GM21825 (cell line): ENCODE measurements around the gene PRKG1.

Experiments
- ATAC-seq: cut with Tn5 transposase; IDR thresholded peaks from one replicate; pipeline ENCODE4 v1.9.1; 2021; ENCODE audit warnings: mild to moderate bottlenecking, moderate library complexity; ENCODE audit not compliant: unreplicated experiment

PRKG1 gene

GRCh38 chr10:51215951-51216834 is 141.9 kb downstream of the PRKG1 start:
- no peak for ATAC-seq

- ATAC-seq = no peak
Observed at GRCh38 chr10:51217505-51217904, 143.2 kb downstream of the PRKG1 start.

GRCh38 chr10:51224671-51225161 is 150.4 kb downstream of the PRKG1 start:
- ATAC-seq = no peak

DNA sequence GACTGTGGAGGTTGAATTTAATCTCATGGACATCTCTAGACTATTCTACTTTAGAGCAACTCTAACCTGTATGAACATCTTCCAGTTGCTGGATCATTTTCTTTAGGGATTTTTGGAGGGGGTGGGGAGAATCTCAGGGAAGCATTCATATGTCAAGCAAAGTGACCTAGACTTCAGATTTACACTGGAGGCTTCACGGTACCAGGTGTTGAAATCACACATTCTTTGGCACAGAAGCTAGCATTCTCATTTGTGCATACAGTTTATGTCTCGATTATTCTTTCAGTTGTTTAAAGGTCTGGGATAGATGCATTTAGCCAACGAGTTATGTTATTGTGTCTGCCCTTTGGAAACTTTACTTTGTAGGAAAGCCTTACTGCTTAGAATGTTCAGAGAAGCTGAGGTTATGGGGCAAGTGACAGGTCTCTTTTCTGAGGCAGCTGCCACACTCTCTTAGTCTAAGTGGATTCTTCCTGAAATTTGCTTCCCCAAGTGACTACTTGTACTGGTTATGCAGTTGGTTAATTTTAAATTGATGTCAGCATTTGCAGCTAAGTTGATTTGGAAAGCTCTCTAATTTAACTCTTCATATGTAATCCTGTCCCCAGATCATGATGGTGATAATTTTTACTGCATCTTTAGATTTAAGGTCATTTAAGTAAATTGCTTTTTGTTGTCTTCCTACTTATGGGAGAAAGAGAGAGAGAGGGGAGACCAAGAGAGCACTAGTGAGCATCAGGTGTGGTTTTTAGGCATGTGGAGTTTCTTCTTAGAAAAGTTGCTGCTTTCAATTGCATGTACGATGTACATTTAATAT is 153.8 kb downstream of the PRKG1 start:
- no peak for ATAC-seq

DNA sequence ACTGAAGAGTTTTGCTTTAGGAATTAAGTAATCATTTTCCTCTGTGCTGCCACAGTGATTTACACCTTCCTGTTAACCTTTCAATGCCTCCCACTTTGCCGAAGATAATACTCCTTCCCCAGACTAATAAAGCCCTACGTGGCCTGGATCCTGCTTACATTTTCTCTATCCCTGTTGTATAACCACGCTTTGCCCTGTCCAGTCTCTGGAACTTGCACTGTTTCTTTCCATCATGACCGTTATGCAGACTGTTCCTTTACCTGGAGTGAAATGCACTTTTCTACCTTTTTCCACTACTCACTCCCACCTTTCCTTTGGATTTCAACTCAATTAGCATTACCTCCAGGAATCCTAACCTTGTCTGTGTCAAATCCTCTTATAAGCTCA is 154.4 kb downstream of the PRKG1 start:
- no peak for ATAC-seq

- ATAC-seq = no peak
Observed at GRCh38 chr10:51230887-51231585, 156.7 kb downstream of the PRKG1 start.

GRCh38 chr10:51231754-51232153 is 157.5 kb downstream of the PRKG1 start:
- ATAC-seq = no peak

- ATAC-seq = no peak
Observed at GRCh38 chr10:51233337-51234100, 159.2 kb downstream of the PRKG1 start.

DNA sequence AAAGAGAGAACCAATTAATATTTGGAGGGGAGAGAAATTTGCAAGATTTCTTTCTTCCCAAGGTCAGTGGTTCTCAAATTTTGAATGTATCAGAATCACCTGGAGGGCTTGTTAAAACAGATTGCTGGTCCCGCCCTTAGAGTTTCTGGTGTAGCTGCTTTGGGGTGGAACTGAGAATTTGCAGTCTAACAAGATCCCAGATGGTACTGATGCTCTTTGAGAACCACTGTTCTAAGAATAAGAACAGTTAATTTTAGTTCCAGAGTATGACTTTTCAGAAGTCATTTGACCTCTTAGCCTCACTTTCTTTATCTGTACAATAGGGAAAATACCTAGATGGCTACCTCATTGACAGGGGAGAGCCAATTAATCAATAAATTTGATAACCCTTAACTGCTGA is 161.6 kb downstream of the PRKG1 start:
- no peak for ATAC-seq

DNA sequence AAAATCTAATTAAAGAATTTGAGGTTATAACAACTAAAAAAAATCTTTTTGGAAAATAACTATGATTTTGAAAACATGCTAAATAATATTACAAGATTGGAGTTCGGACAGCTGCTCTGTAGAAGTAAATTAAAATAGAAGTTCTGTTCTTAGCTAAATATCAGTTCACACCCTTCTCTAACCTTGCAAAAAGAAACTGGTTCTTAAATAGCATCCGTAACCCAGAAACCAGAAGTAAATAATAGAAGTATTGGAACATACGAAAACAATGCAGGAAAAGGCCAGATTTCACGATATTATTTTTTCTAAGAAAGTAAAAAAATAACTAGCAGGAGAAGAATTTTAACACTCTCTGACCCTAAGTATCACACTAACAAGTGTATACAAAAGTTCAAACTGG is 164.7 kb downstream of the PRKG1 start:
- ATAC-seq = no peak

DNA sequence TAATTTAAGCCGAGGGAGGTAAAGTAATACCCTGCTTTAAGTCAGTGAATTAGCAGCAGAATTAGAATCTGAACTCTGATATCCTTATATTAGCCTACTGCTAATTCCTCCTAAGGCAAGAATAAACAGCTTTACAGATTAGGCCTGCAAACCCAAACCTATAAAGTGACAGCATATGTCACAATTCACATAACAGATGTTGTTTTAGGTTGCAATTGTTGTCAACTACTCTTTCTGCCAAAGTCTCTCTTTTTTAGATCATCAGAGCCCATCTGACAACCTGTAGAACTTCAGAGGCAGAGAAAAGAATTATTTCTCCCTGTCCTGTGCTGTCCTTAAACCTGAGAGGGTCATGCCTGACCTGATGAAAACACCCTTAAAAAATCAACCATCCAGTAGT is 167.2 kb downstream of the PRKG1 start:
- ATAC-seq = no peak

DNA sequence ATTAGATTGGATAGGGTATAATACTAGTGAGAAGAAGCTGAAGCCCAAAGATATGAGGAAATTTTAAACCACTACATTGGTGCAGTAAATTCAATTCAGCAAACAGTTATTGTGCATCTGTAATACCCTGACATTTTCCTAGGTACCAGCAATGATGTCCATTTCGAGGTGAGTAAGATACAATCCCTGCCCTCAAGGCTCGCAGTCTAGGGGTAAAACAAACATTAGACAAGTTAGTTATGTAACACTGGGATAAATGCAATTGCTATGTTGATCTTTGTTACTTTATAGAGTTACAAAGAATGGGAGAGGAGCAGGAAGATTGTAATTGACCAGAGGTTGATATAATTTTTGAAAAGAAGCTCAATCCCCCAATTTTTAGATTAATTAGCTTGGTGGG is 168.1 kb downstream of the PRKG1 start:
- ATAC-seq = no peak

DNA sequence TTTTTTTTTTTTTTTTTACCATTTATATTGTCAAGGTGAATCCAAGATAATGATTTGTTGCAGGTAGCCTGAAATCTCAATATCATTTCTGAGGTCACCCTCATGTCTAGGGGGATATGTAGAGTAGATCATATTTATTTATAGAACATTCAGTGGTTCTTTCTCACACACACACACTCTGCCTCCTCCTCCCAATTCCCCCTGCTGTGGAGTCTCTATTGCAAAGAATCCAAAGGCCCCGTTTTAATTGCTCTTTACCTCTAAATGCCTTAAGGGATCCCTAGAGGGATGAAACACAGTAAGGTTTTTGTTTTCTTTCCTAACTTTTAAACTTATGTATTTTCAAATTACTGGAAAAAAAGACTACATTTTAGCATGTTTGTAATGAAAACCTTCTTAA is 170.0 kb downstream of the PRKG1 start:
- ATAC-seq = no peak

- no peak for ATAC-seq
Observed at GRCh38 chr10:51244748-51245490, 170.6 kb downstream of the PRKG1 start.

DNA sequence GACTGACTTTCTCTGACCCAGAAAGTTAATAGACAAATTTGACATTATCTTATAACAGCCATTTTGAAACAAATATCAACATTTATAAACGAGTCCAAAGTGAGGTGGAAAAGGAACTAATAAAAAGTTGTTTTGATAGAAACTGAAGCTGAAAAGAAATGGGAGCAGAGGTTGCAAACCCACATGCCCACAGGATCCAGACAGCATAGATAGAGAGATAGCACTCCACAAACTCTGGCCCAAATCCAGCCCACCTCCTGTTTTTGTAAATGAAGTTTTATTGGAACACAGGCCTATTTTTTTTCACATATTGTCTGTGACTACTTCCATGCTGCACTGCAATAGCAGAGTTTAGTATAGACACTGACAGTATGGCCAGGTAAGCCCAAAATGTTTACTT is 171.9 kb downstream of the PRKG1 start:
- no peak for ATAC-seq

DNA sequence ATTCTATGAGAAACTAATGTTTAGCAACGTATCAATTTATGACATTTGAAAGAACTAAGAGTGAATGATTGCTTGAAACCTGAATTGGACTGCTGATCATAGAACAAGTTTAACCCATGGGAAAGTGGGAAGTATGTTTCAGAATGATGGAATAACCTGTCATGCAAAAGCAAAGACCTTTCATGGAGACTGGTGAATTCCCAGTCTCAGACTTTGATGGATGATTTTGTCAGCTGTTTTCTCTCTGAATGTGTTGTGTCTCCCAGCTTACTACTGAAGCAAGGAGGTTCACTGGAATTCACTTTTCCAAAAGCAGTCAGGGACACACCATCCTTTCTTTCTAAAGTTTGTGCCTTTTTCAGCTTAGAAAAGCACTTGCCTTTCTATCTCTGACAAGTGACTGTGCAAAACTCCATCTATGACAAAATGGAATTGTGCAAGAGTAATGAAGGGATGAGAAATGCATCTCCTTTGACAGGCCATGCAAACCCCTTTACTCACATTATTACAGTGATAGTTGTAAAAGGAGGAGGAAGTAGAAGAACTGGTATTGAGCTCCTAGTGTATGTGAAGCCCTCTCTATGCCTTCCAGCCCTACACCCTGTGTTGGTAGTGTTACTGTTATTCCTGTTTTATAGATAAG is 176.1 kb downstream of the PRKG1 start:
- no peak for ATAC-seq

GRCh38 chr10:51251110-51251509 is 176.8 kb downstream of the PRKG1 start:
- ATAC-seq = no peak

- ATAC-seq = no peak
Observed at GRCh38 chr10:51255381-51255780, 181.1 kb downstream of the PRKG1 start.

DNA sequence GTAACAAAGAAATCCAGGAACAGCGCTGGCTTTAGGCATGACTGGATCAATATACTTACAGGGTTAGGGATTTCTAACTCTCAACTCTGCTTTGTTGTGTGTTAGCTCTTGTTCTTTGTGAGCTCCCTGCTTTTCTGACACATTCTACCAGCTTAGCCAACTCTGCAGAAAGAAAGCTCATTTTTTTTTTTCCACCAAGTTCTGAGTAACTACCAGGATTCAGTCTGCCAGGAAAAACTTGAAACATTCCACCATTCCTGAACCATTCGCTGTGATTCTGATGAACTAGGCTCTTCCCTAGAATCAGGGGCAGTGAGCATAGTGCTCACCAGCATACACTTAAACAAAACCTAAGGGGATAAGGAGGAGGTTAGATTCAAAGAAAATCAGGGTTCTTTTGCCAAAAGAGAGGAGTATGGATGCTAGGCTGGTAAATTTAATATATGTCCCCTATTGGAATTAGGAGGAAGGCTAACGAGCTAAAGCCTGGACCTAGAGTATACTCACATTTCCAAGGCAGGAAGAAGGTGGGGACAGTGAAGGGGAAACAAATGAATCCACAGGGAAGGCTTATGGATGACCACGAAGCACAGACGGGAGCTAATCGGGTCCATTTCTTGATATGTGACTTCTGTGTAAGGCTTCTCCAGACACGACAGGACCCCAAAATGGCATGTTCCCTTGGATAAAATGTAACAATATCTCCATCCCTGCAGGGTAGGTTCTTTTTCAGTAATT is 183.4 kb downstream of the PRKG1 start:
- ATAC-seq = no peak
